A673 (cell line): Measurements from ENCODE around the gene SYTL5.

Experiments
- EZH2 ChIP-seq: fragments of 200-600 bp; sonication (generic); IDR thresholded peaks from 2 replicates; pipeline ENCODE4 v1.6.1; 2017; ENCODE audit warnings: borderline replicate concordance, low read depth, mild to moderate bottlenecking, mixed read lengths, antibody characterized with exemption, low read length; ENCODE audit not compliant: poor library complexity, severe bottlenecking
- TF ChIP-seq, protein P1 (sequence below): fragments of 300-800, 200-600 bp; sonication (generic); conservative IDR thresholded peaks from 2 replicates; pipeline ENCODE4 v1.5.1; 2017; ENCODE audit warnings: low read depth, mild to moderate bottlenecking, antibody characterized with exemption, low read length, moderate library complexity, mixed read lengths

DNA sequence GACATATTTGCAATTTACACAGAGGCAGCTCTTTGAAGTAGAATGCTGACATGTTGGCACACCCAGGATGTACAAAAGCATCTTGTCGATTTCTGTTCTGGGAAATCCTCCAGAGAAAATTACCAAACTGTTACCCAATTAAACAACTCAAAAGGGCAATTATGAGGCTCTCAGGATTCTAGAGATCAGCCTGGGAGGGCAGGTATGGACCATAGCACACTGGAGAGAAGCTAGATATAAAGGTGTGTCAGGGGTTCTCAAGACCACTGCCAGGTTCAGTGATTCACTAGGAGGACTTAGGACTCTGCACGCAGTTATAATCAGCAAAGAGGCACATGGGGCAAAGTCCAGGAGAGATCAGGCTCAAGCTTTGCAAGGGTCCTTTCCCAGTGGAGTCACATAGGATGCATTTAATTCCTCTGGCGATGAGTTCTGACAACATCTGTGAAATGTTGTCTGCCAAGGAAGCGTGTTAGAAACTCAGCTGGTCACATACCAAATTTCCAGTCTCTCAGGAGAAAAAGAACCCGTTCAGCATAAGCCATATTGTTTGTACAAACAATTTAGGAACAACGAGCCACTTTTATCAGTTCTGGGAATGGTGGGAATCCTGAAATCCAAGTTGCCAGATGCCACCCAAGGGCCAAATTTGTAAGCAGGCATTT is 100.8 kb downstream of the SYTL5 start:
- no peak for TF ChIP-seq EZH2
- TF ChIP-seq, protein P1, sequence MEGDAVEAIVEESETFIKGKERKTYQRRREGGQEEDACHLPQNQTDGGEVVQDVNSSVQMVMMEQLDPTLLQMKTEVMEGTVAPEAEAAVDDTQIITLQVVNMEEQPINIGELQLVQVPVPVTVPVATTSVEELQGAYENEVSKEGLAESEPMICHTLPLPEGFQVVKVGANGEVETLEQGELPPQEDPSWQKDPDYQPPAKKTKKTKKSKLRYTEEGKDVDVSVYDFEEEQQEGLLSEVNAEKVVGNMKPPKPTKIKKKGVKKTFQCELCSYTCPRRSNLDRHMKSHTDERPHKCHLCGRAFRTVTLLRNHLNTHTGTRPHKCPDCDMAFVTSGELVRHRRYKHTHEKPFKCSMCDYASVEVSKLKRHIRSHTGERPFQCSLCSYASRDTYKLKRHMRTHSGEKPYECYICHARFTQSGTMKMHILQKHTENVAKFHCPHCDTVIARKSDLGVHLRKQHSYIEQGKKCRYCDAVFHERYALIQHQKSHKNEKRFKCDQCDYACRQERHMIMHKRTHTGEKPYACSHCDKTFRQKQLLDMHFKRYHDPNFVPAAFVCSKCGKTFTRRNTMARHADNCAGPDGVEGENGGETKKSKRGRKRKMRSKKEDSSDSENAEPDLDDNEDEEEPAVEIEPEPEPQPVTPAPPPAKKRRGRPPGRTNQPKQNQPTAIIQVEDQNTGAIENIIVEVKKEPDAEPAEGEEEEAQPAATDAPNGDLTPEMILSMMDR = no peak
